ENCODE data around the gene NBAS. TPM values are rescaled to one million over a fixed set of nuclear protein-coding genes. Genes with fewer than 3 reads are reported as not detected.

The NBAS gene
- total and polyA plus RNA-seq, 9 of the 15 experiments (the other 6 are each of a cell fraction or from before 2014, with no cell fraction given), result 15.3 to 94.4 (median 69.9) TPM

GRCh38 chr2:15253835-15254286, 307.3 kb downstream of the NBAS start (continued):
- TF ChIP-seq SMARCE1 (IDR thresholded peaks at IDR 0.05), result peak; percentile 62; the same call in 1 of the 2 replicates
- no peak for TF ChIP-seq CBFB (CRISPR knock-in tag; IDR thresholded peaks at IDR 0.05)
- TF ChIP-seq PATZ1 (CRISPR knock-in tag; IDR thresholded peaks at IDR 0.05; ENCODE audit: borderline replicate concordance), result no peak
- peak; percentile 61 for TF ChIP-seq NFIC (IDR thresholded peaks at IDR 0.05)
- no peak for TF ChIP-seq ZFP1 (CRISPR knock-in tag; IDR thresholded peaks at IDR 0.05)
- TF ChIP-seq MYC (IDR thresholded peaks at IDR 0.05; ENCODE audit: low read depth, low read length), result 0 out of 2 replicates have a peak, but pooled peaks have one; percentile 19
- no peak for TF ChIP-seq MYC (CRISPR knock-in tag; IDR thresholded peaks at IDR 0.05; ENCODE audit: borderline replicate concordance, low read depth)
- no peak for TF ChIP-seq GTF2E2 (tag; IDR thresholded peaks at IDR 0.05)
- 0 out of 2 replicates have a peak, but pooled peaks have one; percentile 33 for TF ChIP-seq LCOR (CRISPR knock-in tag; IDR thresholded peaks at IDR 0.05)
- TF ChIP-seq BMI1 (IDR thresholded peaks at IDR 0.05; ENCODE audit: low read length), result no peak
- TF ChIP-seq MBD1 (CRISPR knock-in tag; IDR thresholded peaks at IDR 0.05), result no peak
- 0 out of 2 replicates have a peak, but pooled peaks have one; percentile 30 for TF ChIP-seq NR2C1 (IDR thresholded peaks at IDR 0.05)
- TF ChIP-seq NR2C1 (tag; IDR thresholded peaks at IDR 0.05), result no peak
- TF ChIP-seq REST (IDR thresholded peaks at IDR 0.05; ENCODE audit: borderline replicate concordance), result no peak
- TF ChIP-seq REST (CRISPR knock-in tag; IDR thresholded peaks at IDR 0.05; ENCODE audit: low read depth), result no peak
- TF ChIP-seq ZFX (CRISPR knock-in tag; IDR thresholded peaks at IDR 0.05), result no peak
- no peak for TF ChIP-seq ELK3 (CRISPR knock-in tag; IDR thresholded peaks at IDR 0.05)
- no peak for TF ChIP-seq THRAP3 (IDR thresholded peaks at IDR 0.05; ENCODE audit: borderline replicate concordance)

All from K562 (cell line).